Testis (tissue), 3 donors: ENCODE data around the gene PRDM11. TPM values are rescaled to one million over a fixed set of nuclear protein-coding genes. Genes with fewer than 3 reads are reported as not detected.

Experiments used
- DNase-seq: peaks from one replicate; pipeline ENCODE4 v3.0.0-alpha.2; 2019
- H3K27ac ChIP-seq, 2 donors: fragments of 200-600 bp; sonication (generic); one replicate each; pipeline ENCODE4 v1.5.1; 2019
- H3K27me3 ChIP-seq: fragments of 200-600 bp; sonication (generic); one replicate; pipeline ENCODE4 v1.5.1; 2019
- H3K36me3 ChIP-seq: fragments of 200-600 bp; sonication (generic); one replicate; pipeline ENCODE4 v1.5.1; 2017; ENCODE audit warnings: low read depth; ENCODE audit errors: missing control alignments
- H3K4me1 ChIP-seq: fragments of 200-600 bp; sonication (generic); one replicate; pipeline ENCODE4 v1.5.1; 2019
- H3K4me3 ChIP-seq, 2 donors: fragments of 200-600 bp; sonication (generic); one replicate each; pipeline ENCODE4 v1.5.1; 2017 to 2019
- H3K9me3 ChIP-seq: fragments of 200-600 bp; sonication (generic); one replicate; pipeline ENCODE4 v1.5.1; 2017
- POLR2A ChIP-seq: fragments of 450-650 bp; IDR thresholded peaks from one replicate; pipeline ENCODE4 v1.6.1; 2017; ENCODE audit warnings: antibody characterized with exemption, mild to moderate bottlenecking, moderate library complexity
- WGBS, 2 donors: methylation state at CpG; one replicate each; pipeline ENCODE4 v1.1.5; 2018; 5-methylcytosine and 5-hydroxymethylcytosine counted together
- intact Hi-C: fragments of 100-400 bp; cut with DNase I; formaldehyde crosslinking; loops from one replicate; pipeline ENCODE4 v1.15.1; 2023; ENCODE audit warnings: low total_unique reads
- polyA plus RNA-seq: library from polyadenylated mRNA; stranded (reverse); fragments of 350-450 nt; fragmentation: Illumina TruSeq; extraction: RNeasy Lipid Tissue Mini Kit (QIAGEN cat#74804); gene quantifications from one replicate; pipeline ENCODE4 v1.2.3, GENCODE V29; 2014; ENCODE audit warnings: low read depth, low replicate concordance; ENCODE audit not compliant: insufficient read depth
- total RNA-seq, 2 donors: library from RNA; depleted of rRNA; stranded (reverse); fragments of >200 nt; gene quantifications; one replicate each; pipeline ENCODE4 v1.2.3, GENCODE V29; 2016
- TF ChIP-seq, protein P1 (sequence below), 3 experiments: fragments of 450-650 bp in 2 of 3; fragments of 200-600 bp in 1 of 3; sonication (generic) in 1 of 3; IDR thresholded peaks; one replicate each; pipeline ENCODE4 v1.5.1; 2016 to 2019; ENCODE audit warnings: antibody characterized with exemption in 3 of 3, mild to moderate bottlenecking in 2 of 3, moderate library complexity in 1 of 3

PRDM11 gene
- total and polyA plus RNA-seq, 3 donors from 2014 or later, result 6.4 to 15.9 (median 13.6) TPM

DNA sequence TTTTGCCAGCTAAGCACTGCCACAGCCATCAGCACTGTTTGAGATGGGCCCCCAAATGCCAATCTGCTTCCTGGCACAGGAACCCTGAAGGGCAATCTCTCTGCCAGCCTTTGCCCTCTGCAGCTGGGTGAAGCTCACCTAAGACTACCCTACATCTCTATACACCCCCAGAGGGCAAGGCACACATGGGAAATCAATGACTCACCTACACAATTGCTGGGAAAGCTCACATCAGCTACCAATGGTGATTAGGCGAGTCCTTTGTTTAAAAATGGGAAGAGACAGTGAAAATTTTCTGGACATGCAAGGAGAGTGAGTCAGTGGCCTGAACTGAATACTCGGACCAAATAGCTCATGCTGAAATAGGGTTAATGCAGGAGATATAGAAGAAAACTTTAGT is 12.6 kb upstream of the PRDM11 start:
- Histone ChIP-seq H3K36me3 (no peaks in the 10 kb centered on the region), H3K9me3 (no peaks in the 10 kb centered on the region), H3K4me1 (no peaks in the 10 kb centered on the region), H3K27ac (no peak overlapping the region), H3K27me3 (no peaks in the 10 kb centered on the region), H3K4me3 (no peak overlapping the region)
- WGBS, 2 donors, result 85 to 100% methylated on average over 2 of the region's 2 CpGs
- no peak for DNase-seq
- intact Hi-C loops, result no loop called here
- TF ChIP-seq, protein P1, sequence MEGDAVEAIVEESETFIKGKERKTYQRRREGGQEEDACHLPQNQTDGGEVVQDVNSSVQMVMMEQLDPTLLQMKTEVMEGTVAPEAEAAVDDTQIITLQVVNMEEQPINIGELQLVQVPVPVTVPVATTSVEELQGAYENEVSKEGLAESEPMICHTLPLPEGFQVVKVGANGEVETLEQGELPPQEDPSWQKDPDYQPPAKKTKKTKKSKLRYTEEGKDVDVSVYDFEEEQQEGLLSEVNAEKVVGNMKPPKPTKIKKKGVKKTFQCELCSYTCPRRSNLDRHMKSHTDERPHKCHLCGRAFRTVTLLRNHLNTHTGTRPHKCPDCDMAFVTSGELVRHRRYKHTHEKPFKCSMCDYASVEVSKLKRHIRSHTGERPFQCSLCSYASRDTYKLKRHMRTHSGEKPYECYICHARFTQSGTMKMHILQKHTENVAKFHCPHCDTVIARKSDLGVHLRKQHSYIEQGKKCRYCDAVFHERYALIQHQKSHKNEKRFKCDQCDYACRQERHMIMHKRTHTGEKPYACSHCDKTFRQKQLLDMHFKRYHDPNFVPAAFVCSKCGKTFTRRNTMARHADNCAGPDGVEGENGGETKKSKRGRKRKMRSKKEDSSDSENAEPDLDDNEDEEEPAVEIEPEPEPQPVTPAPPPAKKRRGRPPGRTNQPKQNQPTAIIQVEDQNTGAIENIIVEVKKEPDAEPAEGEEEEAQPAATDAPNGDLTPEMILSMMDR (IDR thresholded peaks at IDR 0.05), result no peak
- TF ChIP-seq POLR2A, result no peak

DNA sequence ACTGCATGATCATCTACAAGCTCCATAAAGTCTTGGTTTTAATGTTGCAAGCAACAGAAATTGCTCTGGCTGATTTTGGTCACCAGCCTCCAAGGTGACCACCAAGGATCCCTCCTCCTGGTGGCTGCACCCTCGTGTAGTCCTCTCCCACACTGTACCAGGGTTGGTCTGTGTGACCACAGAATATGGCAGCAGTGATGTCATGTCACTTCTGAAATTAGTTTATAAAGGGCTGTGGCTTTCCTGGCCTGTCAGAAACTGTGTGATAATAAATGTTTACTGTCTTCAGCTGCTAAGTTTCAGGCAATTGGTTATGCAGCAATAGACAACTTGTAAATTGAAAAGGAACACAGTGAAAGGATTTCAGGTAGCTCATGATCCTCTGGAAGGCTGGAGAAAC is 5.3 kb upstream of the PRDM11 start:
- H3K27ac ChIP-seq, result no peak overlapping the region
- WGBS, 2 donors, result 53 to 100% methylated on average over 1 of the region's 1 CpG
- DNase-seq, result no peak
- H3K27me3 ChIP-seq, result no peaks in the 10 kb centered on the region
- H3K9me3 ChIP-seq, result no peaks in the 10 kb centered on the region
- no peaks in the 10 kb centered on the region for H3K36me3 ChIP-seq
- TF ChIP-seq, protein P1 (IDR thresholded peaks at IDR 0.05), result no peak
- TF ChIP-seq POLR2A, result no peak
- no peaks in the 10 kb centered on the region for H3K4me1 ChIP-seq
- no peak overlapping the region for H3K4me3 ChIP-seq
- intact Hi-C loops, result loop anchor here (10.0 kb wide), 1 partner anchor 74 kb away; no protein-coding TSS in a partner anchor

DNA sequence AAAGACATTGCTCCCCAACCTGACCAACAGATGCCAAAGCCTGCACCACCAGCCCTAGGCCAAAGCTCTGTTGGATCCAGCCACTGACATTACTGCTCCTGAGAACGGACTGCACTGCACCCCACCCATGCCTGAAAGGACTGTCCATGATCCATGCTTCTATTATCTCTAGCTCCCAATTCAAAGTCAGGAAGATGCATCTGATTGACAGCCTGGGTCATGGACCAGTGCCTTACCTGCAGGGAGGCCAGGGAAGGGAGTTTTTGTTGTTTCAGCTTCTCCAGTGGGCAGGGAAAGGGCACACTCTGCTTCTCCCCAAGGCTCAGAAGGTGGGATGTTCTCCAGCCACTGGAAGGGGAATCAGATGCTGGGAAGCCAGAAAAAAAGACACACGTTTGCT is 4.8 kb upstream of the PRDM11 start:
- DNase-seq, result no peak
- H3K27me3 ChIP-seq, result no peaks in the 10 kb centered on the region
- no peak overlapping the region for H3K27ac ChIP-seq
- no peaks in the 10 kb centered on the region for H3K36me3 ChIP-seq
- 56 to 72% methylated on average over 2 of the region's 2 CpGs for WGBS, 2 donors
- TF ChIP-seq POLR2A, result no peak
- TF ChIP-seq, protein P1 (IDR thresholded peaks at IDR 0.05), result no peak
- no peak overlapping the region for H3K4me3 ChIP-seq
- no peaks in the 10 kb centered on the region for H3K9me3 ChIP-seq
- H3K4me1 ChIP-seq, result no peaks in the 10 kb centered on the region
- intact Hi-C loops, result loop anchor here (10.0 kb wide), 1 partner anchor 73 kb away; no protein-coding TSS in a partner anchor

DNA sequence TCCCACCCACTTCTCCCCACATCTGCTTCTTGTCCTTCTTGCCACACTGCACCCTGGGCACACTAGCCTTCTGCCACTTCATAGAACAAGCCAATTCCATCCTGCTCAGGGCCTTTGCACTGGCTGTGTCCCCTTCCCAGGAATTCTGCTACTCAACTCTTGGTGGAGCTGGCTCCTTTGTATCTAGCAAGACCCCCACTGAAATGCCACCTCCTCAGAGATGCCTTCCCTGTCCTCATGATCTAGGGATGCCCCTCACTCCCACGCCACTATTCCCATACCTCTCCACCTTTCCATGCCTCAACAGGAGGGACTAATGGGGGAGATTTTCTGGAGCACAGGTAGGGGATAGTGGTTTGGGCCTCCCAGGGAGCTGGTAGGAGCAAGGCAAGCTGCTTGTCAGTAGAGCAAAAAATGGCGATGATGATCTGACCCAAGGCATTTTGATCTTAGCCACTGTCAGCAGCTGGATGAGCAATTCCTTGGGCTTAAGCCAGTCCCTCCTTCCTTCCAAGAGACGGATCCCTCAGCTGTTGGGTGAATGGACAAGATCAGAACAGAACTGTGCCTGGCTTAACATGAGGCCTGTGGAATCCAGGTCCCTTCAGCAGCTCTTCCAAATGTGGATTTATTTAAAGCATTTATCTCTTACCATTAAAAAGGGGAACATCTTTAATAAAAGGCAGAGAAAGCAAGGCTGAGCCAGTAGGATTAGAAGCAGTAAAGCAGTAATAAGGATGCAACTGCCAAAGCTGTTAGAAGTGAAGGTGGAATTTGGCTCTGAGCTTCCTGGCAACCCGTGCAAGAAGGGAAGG is 4.0 kb upstream of the PRDM11 start:
- DNase-seq, result no peak
- no peaks in the 10 kb centered on the region for H3K9me3 ChIP-seq
- intact Hi-C loops, result loop anchor here (10.0 kb wide), 1 partner anchor 72 kb away; no protein-coding TSS in a partner anchor

More for the DNA sequence above, 4.0 kb upstream of the PRDM11 start:
- Histone ChIP-seq H3K36me3 (no peaks in the 10 kb centered on the region), H3K27ac (no peak overlapping the region), H3K27me3 (no peaks in the 10 kb centered on the region), H3K4me1 (no peaks in the 10 kb centered on the region), H3K4me3 (no peak overlapping the region)
- 66% methylated on average over 4 of the region's 4 CpGs for WGBS, 2 donors
- TF ChIP-seq, protein P1 (IDR thresholded peaks at IDR 0.05), result no peak
- TF ChIP-seq POLR2A, result no peak
